Mucosa of rectum (tissue), 2 donors: Measurements from ENCODE around the gene PEAK3.
A peak's percentile ranks its signal among the peaks of the same experiment; 100 is the strongest.

ENCODE experiments used
- H3K27ac ChIP-seq, 2 donors: one replicate each; pipeline ENCODE4 v1.7.0; 2013; ENCODE audit warnings: inconsistent platforms in 2 of 2, low read depth in 2 of 2, low read length in 2 of 2
- H3K27me3 ChIP-seq, 2 donors: one replicate each; pipeline ENCODE4 v1.7.0; 2013; ENCODE audit warnings: low read length in 2 of 2; ENCODE audit not compliant: control insufficient read depth in 2 of 2, insufficient read depth in 2 of 2
- H3K36me3 ChIP-seq, 2 donors: one replicate each; pipeline ENCODE4 v1.7.0; 2013; ENCODE audit warnings: low read length in 2 of 2; ENCODE audit not compliant: control insufficient read depth in 2 of 2, insufficient read depth in 2 of 2
- H3K4me1 ChIP-seq, 2 donors: one replicate each; pipeline ENCODE4 v1.7.0; 2013; ENCODE audit warnings: low read length in 2 of 2, mild to moderate bottlenecking in 1 of 2; ENCODE audit not compliant: control insufficient read depth in 2 of 2, insufficient read depth in 2 of 2
- H3K4me3 ChIP-seq, 2 donors: one replicate each; pipeline ENCODE4 v1.7.0; 2013; ENCODE audit warnings: low read length in 2 of 2
- H3K9ac ChIP-seq, 2 donors: one replicate each; pipeline ENCODE4 v1.7.0; 2013; ENCODE audit warnings: low read length in 2 of 2, low read depth in 1 of 2, mild to moderate bottlenecking in 1 of 2
- H3K9me3 ChIP-seq, 2 donors: one replicate each; pipeline ENCODE4 v1.7.0; 2013; ENCODE audit warnings: low read length in 2 of 2; ENCODE audit not compliant: control insufficient read depth in 2 of 2
- donor health status: healthy.
- donor health status: Normal muscosa, but diverticular disease.

Gene PEAK3, protein sequence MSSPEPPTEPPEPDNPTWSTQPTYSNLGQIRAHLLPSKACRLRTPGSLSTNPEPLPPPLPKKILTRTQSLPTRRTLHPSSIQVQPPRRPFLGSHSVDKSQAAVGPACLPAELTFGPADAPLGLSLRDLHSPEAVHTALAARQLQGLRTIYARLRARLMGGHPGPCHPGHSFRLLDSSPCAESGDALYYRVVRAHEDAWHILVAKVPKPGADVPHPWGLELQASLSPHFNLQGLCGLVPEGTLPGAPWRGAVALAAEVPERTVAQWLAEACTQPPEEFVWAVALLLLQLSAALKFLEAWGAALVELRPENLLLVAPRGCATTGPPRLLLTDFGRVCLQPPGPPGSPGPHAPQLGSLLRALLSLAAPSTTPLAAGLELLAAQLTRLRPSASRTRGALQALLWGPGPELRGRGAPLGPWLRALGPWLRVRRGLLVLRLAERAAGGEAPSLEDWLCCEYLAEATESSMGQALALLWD

DNA sequence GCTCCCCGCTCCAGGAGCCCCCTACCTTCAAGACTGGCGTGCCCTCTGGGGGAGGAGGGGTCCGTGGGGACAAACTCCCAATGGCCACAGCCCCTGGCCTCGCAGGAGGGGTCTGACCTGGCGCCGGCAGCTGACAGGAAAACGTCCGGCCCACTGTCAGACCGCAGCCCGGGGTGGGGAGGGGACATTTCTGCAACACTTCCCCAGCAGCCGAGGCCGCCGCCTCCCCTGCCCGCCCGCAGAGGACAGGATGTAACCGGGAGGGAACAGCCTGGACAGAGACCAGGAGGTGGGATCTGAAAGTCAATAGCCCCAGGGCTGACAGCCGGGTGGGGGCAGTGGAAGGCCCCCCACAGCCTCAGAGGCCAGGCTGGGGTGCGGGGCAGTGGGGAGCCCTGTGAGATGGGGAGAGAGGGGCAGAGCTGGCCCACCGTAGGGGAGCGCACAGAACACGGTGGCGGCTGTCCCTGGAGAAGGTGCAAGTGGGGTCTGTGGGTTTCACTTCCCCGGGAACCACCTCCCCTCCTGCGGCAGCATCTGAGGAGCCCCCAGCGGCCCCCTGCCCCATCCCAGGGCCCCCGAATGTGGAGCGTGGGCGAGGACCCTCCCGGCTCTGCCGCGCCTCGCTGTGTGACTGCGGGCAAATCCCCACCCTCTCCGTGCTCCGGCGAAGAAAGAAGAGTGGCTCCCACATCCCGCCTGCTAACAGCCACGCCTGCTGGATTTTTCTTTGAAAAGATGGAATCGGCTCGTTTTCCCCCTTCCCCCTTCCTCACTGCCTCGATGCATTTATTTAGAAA, at the start of gene PEAK3:
PEAK3 (minus strand) TSS at position 114 of the 800 bp plus-strand sequence. CDS start 1,244 bp downstream, outside the sequence.
- H3K9me3 ChIP-seq: no peaks in the 10 kb centered on the region
- no peaks in the 10 kb centered on the region for H3K36me3 ChIP-seq
- H3K4me1 ChIP-seq: peaks cover 7 to 11% of the 10 kb centered on the region in 2 donors
- no peak within 1 kb of the TSS for H3K27ac ChIP-seq
- peak within 1 kb of the TSS; percentile 50 for H3K4me3 ChIP-seq
- H3K27me3 ChIP-seq: peaks cover 6% of the 10 kb centered on the region in 2 donors
- H3K9ac ChIP-seq: peak within 1 kb of the TSS; percentile 14 to 33

GRCh38 chr19:2330632-2331284, 48.8 kb upstream of the PEAK3 start:
- Histone ChIP-seq H3K27me3 (no peaks in the 10 kb centered on the region), H3K9me3 (no peaks in the 10 kb centered on the region), H3K27ac (peak overlapping the region; percentile 93 to 96), H3K9ac (peak overlapping the region; percentile 91 to 98), H3K4me3 (peak overlapping the region; percentile 37 to 65), H3K36me3 (no peaks in the 10 kb centered on the region), H3K4me1 (peaks cover 55% of the 10 kb centered on the region in 2 donors)

DNA sequence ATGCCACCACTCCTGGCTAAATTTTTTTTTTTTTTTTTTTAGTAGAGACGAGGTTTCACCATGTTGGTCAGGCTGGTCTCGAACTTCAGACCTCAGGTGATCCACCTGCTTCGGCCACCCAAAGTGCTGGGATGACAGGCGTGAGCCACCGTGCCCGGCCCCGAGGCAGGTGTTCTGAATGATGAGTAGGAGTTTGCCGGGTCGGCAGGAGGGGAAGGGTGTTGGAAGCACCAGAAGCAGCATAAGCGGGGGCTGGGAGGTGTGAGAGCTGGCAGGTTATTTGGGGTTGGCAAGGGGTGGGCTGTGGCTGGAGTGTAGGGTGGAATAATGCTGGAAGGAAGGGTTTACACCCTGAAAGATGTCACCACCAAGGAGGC, 48.3 kb upstream of the PEAK3 start:
- Histone ChIP-seq H3K27ac (peak overlapping the region; percentile 93 to 96), H3K4me1 (peaks cover 55% of the 10 kb centered on the region in 2 donors), H3K4me3 (peak overlapping the region; percentile 44 to 95), H3K9ac (peak overlapping the region; percentile 91 to 98), H3K27me3 (no peaks in the 10 kb centered on the region), H3K9me3 (no peaks in the 10 kb centered on the region), H3K36me3 (no peaks in the 10 kb centered on the region)

DNA sequence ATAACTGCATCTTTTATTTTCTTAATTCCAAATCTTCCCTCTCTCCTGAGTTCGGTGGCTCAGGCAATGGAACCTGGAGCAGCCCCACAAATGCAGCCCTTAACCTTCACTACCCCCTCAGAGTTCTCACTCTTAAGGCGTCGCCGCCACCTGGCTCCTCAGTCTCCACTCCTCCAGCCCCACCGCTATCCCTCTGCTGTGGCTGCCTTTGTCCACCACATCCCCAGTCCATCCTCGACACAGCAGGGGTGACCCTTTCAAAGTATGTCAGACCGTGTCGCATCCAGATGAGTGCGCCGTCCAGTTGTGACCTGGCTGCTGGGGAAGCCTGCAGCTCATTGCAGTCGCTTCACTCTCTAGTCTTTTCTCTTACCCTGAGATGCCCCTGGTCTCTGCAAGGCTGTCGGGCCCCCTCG, 47.5 kb upstream of the PEAK3 start:
- Histone ChIP-seq H3K36me3 (peaks cover 4 to 5% of the 10 kb centered on the region in 2 donors), H3K9me3 (no peaks in the 10 kb centered on the region), H3K4me3 (peak overlapping the region; percentile 93 to 95), H3K27me3 (no peaks in the 10 kb centered on the region), H3K4me1 (peaks cover 55% of the 10 kb centered on the region in 2 donors), H3K27ac (peak overlapping the region; percentile 93 to 96), H3K9ac (peak overlapping the region; percentile 91 to 98)

DNA sequence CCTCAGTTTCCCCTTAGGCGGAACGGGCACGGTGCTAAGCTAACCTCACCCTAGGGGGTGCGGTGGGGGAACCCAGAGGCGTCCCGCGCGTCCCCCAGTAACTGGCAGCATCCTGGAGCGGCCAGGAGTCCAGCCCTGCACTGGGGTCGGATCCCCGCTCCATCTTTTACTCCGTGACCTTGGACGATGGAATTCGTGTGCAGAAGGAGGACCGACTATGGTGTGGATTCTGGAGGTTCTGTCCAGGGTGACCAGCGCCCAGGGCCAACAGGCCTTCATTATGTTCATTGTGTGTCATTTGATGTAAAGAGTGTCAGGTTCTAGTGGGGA, 47.1 kb upstream of the PEAK3 start:
- H3K27ac ChIP-seq: peak overlapping the region; percentile 93 to 96
- no peaks in the 10 kb centered on the region for H3K9me3 ChIP-seq
- H3K9ac ChIP-seq: peak overlapping the region; percentile 91 to 98
- H3K4me1 ChIP-seq: peaks cover 52 to 53% of the 10 kb centered on the region in 2 donors
- peak overlapping the region; percentile 93 to 95 for H3K4me3 ChIP-seq
- H3K27me3 ChIP-seq: no peaks in the 10 kb centered on the region
- H3K36me3 ChIP-seq: peaks cover 5 to 6% of the 10 kb centered on the region in 2 donors

DNA sequence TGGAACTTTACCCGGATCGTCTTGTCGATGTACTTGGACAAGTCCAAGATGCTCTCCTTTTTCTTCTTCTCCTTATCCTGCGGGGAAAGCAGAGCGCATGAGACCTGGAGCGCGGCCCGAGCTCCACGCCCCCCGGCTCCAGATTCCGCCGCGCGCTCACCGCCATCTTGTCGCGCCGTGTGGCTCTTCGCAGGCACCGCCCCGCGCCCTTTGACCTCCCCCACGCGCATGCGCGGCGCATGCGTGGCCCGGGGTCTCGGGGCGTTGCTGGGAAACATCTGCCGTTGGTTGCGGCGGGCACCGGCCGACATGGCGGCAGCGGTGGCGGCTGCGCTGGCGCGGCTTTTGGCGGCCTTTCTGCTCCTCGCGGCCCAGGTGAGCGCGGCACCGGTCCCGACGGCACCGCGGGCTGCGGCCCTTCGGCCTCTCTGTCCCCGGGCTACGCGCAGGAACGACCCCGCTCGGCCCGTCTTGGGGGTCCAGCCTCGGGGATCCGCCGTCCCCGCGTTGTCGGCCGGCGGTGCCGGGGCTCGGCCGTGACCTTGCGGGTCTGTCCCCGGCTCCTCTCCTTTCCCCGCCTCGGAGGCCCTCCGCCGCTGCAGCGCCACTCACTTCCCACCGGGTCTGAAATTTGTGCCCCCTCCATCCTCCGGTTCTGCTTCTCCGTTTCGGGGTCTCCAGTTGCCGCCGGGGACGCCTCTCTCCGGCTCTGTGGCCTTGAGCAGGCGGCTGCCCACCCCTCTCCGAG, 46.6 kb upstream of the PEAK3 start, which contains the start of the genes LSM7 and SPPL2B:
LSM7 (minus strand) TSS at position 186 of the 748 bp plus-strand sequence; CDS start at position 166, 20 bp downstream.
SPPL2B (plus strand) TSS at position 284 of the 748 bp plus-strand sequence; CDS start at position 310, 26 bp downstream.
- H3K27me3 ChIP-seq: no peaks in the 10 kb centered on the region
- peak within 1 kb of the TSS; percentile 93 to 95 for H3K4me3 ChIP-seq
- H3K9me3 ChIP-seq: no peaks in the 10 kb centered on the region
- peaks cover 5 to 6% of the 10 kb centered on the region in 2 donors for H3K36me3 ChIP-seq
- peaks cover 46 to 47% of the 10 kb centered on the region in 2 donors for H3K4me1 ChIP-seq
- peak within 1 kb of the TSS; percentile 93 to 96 for H3K27ac ChIP-seq
- peak within 1 kb of the TSS; percentile 91 to 98 for H3K9ac ChIP-seq

- no peaks in the 10 kb centered on the region for H3K9me3 ChIP-seq
- no peaks in the 10 kb centered on the region for H3K27me3 ChIP-seq
- H3K27ac ChIP-seq: peak overlapping the region; percentile 93 to 96
- peak overlapping the region; percentile 93 to 95 for H3K4me3 ChIP-seq
- peaks cover 5 to 6% of the 10 kb centered on the region in 2 donors for H3K36me3 ChIP-seq
- peaks cover 42 to 43% of the 10 kb centered on the region in 2 donors for H3K4me1 ChIP-seq
- peak overlapping the region; percentile 75 to 98 for H3K9ac ChIP-seq
Observed at GRCh38 chr19:2327773-2328400, 45.9 kb upstream of the PEAK3 start.

- Histone ChIP-seq H3K4me3 (peak overlapping the region in 1 of 2 donors; percentile 93), H3K27ac (no peak overlapping the region)
Observed at GRCh38 chr19:2326699-2327360, 44.9 kb upstream of the PEAK3 start.

More at GRCh38 chr19:2326699-2327360, 44.9 kb upstream of the PEAK3 start:
- peaks cover 33 to 34% of the 10 kb centered on the region in 2 donors for H3K4me1 ChIP-seq
- H3K9ac ChIP-seq: peak overlapping the region; percentile 8 to 98
- no peaks in the 10 kb centered on the region for H3K9me3 ChIP-seq
- H3K36me3 ChIP-seq: peaks cover 5 to 9% of the 10 kb centered on the region in 2 donors
- no peaks in the 10 kb centered on the region for H3K27me3 ChIP-seq
